Kidney (tissue), 14 donors: ENCODE data around the gene LCN15. TPM values are rescaled to one million over a fixed set of nuclear protein-coding genes. Genes with fewer than 3 reads are reported as not detected.

Source experiments
- DNase-seq, 5 donors: peaks; one replicate each; pipeline ENCODE4 v3.0.0-alpha.2; 2013 to 2020
- FAIRE-seq: peaks from 2 replicates; lab custom pipeline; 2012; peaks lifted over from hg19 to GRCh38; lab: Jason Lieb, UNC
- H3K27ac ChIP-seq, 2 donors: one replicate each; pipeline ENCODE4 v1.7.0; 2013; ENCODE audit warnings: low read depth in 2 of 2, low read length in 2 of 2, inconsistent platforms in 1 of 2
- H3K27me3 ChIP-seq: one replicate; pipeline ENCODE4 v1.7.1; 2013; ENCODE audit warnings: low read length, inconsistent platforms; ENCODE audit not compliant: control insufficient read depth, insufficient read depth
- H3K36me3 ChIP-seq, 3 donors: one replicate each; pipeline versions ENCODE4 v1.7.0 to v1.7.1; 2013; ENCODE audit warnings: low read length in 3 of 3, control low read depth in 1 of 3, inconsistent platforms in 1 of 3; ENCODE audit not compliant: insufficient read depth in 3 of 3, control insufficient read depth in 2 of 3
- H3K4me1 ChIP-seq, 3 donors: one replicate each; pipeline versions ENCODE4 v1.7.0 to v1.7.1; 2013; ENCODE audit warnings: low read length in 3 of 3, inconsistent platforms in 1 of 3, low read depth in 1 of 3; ENCODE audit not compliant: control insufficient read depth in 2 of 3, insufficient read depth in 2 of 3
- H3K4me3 ChIP-seq, 3 donors: one replicate each; pipeline versions ENCODE4 v1.7.0 to v1.8.1; 2013; ENCODE audit warnings: low read length in 3 of 3, control low read depth in 1 of 3, inconsistent platforms in 1 of 3
- H3K9ac ChIP-seq, 3 donors: one replicate each; pipeline versions ENCODE4 v1.7.0 to v1.7.1; 2013; ENCODE audit warnings: low read length in 3 of 3, control low read depth in 1 of 3, inconsistent platforms in 1 of 3
- H3K9me3 ChIP-seq, 3 donors: one replicate each; pipeline versions ENCODE4 v1.7.0 to v1.7.1; 2013; ENCODE audit warnings: low read length in 3 of 3, control low read depth in 1 of 3, inconsistent platforms in 1 of 3; ENCODE audit not compliant: control insufficient read depth in 2 of 3, insufficient read depth in 1 of 3
- CTCF ChIP-seq: IDR thresholded peaks from 3 replicates; pipeline ENCODE4 v1.5.1; 2012; ENCODE audit warnings: mild to moderate bottlenecking, moderate library complexity, borderline replicate concordance; ENCODE audit not compliant: insufficient read depth; ENCODE audit errors: extremely low read depth
- intact Hi-C: fragments of 100-400 bp; cut with DNase I; formaldehyde crosslinking; loops from one replicate; pipeline ENCODE4 v1.11.1; 2022
- polyA plus RNA-seq: library from polyadenylated mRNA; stranded (reverse); fragments of 350-450 nt; fragmentation: Illumina TruSeq; extraction: RNeasy Lipid Tissue Mini Kit (QIAGEN cat#74804); gene quantifications from one replicate; pipeline ENCODE4 v1.2.3, GENCODE V29; 2014; ENCODE audit warnings: low read depth, low replicate concordance; ENCODE audit not compliant: insufficient read depth
- total RNA-seq: library from RNA; stranded (reverse); fragmentation: NEBNext Ultra II Directional; extraction: Animal tissue kit (Norgen Biotek cat#: 25700); gene quantifications from one replicate; pipeline ENCODE4 v1.2.1, GENCODE V29; 2021
- donor health status: control.
- donor health status: control.
- donor health status: control.
- donor health status: control.
- donor health status: control.
- donor health status: DM: yes; HTN: yes; CAD: no.
- donor health status: Normal renal cell carcinoma (clear cell type).

Gene LCN15
- total and polyA plus RNA-seq, 2 donors from 2014 or later: not detected

GRCh38 chr9:136720251-136720897 is 43.9 kb downstream of the LCN15 start:
- H3K9ac ChIP-seq: no peak overlapping the region
- no peak overlapping the region for H3K4me3 ChIP-seq
- H3K9me3 ChIP-seq: no peaks in the 10 kb centered on the region
- DNase-seq (peak in 3 of 5 donors; percentile 45 to 73 (median 71)), FAIRE-seq (no peak)
- H3K27ac ChIP-seq: no peak overlapping the region
- no peaks in the 10 kb centered on the region for H3K27me3 ChIP-seq
- H3K4me1 ChIP-seq: peaks cover 0 to 12% (median 6%) of the 10 kb centered on the region in 3 donors
- no peak for TF ChIP-seq CTCF
- H3K36me3 ChIP-seq: peaks cover 0 to 20% (median 9%) of the 10 kb centered on the region in 3 donors
- intact Hi-C loops: no loop called here

- Histone ChIP-seq H3K36me3 (peaks cover 0 to 12% (median 9%) of the 10 kb centered on the region in 3 donors), H3K27ac (no peak overlapping the region), H3K9me3 (no peaks in the 10 kb centered on the region), H3K4me1 (peaks cover 0 to 18% (median 6%) of the 10 kb centered on the region in 3 donors), H3K9ac (no peak overlapping the region), H3K27me3 (no peaks in the 10 kb centered on the region), H3K4me3 (no peak overlapping the region)
- DNase-seq (peak in 1 of 5 donors; percentile 85), FAIRE-seq (no peak)
- TF ChIP-seq CTCF: no peak
- intact Hi-C loops: no loop called here
Observed at GRCh38 chr9:136719195-136719880, 45.0 kb downstream of the LCN15 start.

- H3K9ac ChIP-seq: no peak overlapping the region
- intact Hi-C loops: no loop called here
- no peak for TF ChIP-seq CTCF
- FAIRE-seq: no peak
- H3K27me3 ChIP-seq: no peaks in the 10 kb centered on the region
- no peak for DNase-seq
- H3K9me3 ChIP-seq: no peaks in the 10 kb centered on the region
- peaks cover 0 to 26% (median 6%) of the 10 kb centered on the region in 3 donors for H3K4me1 ChIP-seq
- H3K27ac ChIP-seq: no peak overlapping the region
- no peak overlapping the region for H3K4me3 ChIP-seq
- H3K36me3 ChIP-seq: peaks cover 0 to 4% (median 4%) of the 10 kb centered on the region in 3 donors
Observed at GRCh38 chr9:136718345-136719194, 45.7 kb downstream of the LCN15 start.
